ENCODE measurements around the gene ABHD17C. TPM values are rescaled to one million over a fixed set of nuclear protein-coding genes. Genes with fewer than 3 reads are reported as not detected.

The ABHD17C gene
- polyA plus RNA-seq, 1 donor: 5.0 TPM

DNA sequence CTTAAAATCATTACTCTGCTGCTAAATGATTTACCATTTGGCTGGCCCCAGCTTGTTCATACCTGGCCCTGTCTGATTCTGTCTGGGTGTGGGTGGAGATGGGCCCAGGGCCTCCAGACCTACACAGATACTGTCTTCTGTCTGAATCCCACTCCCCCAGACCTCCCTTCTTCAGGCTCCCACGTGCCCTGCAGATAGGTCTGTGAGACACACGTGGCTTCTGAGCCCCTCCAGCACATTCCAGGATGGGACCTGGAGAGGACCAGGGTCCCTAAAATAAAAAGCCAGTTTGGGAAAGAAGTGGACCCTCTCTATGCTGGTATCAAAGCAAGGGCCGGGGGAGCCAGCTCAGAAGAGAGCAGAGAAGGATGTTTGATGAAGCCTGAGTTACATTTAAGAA, 69.4 kb downstream of the ABHD17C start:
- DNase-seq (ENCODE audit: low read depth): no peak

GRCh38 chr15:80766275-80766674, 71.2 kb downstream of the ABHD17C start:
- DNase-seq (ENCODE audit: low read depth): no peak

DNA sequence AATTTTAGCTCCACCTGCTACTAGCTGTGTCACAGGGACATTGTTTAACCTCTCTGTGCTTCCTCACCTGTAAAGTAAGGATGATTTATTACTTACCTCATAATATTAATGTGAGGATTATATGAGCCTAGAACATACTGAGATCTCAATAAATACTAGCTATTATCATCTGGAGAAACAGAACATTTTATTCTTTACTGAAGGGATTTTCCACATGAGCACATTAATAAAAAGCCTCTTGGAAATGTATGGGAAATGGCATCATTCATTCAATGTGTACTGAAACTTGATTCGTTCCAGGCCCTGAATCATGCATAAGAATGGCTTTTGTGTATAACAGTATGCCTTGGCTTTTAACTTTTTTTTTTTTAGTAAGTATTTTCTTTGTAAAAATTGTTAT, 73.0 kb downstream of the ABHD17C start:
- DNase-seq (ENCODE audit: low read depth): no peak

GRCh38 chr15:80769153-80769828, 74.2 kb downstream of the ABHD17C start:
- DNase-seq (ENCODE audit: low read depth): no peak

GRCh38 chr15:80769829-80770705, 75.0 kb downstream of the ABHD17C start:
- no peak for DNase-seq (ENCODE audit: low read depth)

GRCh38 chr15:80773122-80773551, 78.0 kb downstream of the ABHD17C start:
- DNase-seq (ENCODE audit: low read depth): no peak

GRCh38 chr15:80773792-80774352, 78.8 kb downstream of the ABHD17C start:
- no peak for DNase-seq (ENCODE audit: low read depth)

DNA sequence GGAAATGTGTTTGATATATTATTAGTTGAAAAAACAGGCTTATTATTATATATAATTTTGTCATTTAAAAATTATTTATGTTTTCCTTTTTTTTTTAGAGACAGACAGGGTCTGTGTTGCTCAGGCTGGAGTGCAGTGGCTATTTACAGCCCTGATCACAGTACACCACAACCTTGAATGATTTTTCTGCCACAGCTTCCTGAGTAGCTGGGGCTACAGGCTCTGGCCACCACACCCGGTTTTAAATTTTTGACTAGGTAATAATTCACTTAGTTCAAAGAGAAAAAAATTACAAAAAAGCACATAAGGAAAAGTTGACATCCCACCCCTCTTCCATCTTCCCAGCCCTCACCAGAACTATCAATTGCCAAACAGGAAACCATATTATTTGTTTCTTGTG, 79.4 kb downstream of the ABHD17C start:
- DNase-seq (ENCODE audit: low read depth): no peak

DNA sequence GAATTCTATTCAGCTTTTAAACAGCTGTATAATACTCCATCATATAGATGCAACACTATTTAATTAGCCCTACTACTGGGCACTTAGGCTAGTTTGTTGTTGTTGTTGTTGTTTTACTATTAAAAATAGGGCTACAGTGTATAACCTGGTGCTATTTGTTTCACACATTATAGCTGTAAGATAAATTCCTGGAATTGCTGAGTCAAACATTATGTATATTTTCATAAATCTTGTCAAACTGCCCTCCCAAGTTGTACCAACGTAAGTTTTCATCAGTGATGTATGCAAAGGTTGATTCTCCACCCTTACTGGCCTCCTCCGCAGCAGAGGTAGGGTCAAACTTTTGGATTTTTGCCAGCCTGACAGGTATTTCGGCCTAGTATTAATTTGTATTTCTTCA, 80.2 kb downstream of the ABHD17C start:
- no peak for DNase-seq (ENCODE audit: low read depth)

DNA sequence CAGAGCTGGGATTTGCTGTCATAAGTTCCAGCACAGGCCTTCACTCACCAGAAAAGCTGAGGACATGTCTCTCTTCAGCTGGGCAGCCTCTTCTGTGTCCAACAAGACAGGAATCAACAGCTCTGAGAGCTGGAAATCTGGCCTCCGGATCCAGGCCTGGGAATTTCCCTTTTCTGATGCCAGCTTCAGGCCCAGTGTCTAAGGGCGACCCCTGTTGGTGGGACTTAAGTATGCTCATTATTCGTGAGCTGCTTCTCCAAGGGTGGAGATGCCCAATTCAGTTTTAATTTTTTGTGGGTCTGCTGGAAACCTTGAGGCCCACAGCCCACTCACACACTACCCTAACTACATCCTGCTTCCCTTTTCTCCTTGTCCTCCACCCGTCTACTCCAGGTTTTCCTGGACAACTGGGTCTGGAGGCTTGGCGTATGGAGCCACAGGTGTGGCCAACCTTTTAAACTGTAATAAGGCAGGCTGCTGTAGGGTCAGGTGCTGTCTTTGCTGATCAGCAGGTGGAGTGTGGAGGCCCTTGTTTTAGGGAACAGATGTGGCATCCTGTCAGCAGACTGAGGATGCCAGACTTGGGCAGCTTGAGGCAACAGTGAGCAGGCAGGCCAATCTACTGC, 81.4 kb downstream of the ABHD17C start:
- no peak for DNase-seq (ENCODE audit: low read depth)

GRCh38 chr15:80777137-80777536, 82.0 kb downstream of the ABHD17C start:
- no peak for DNase-seq (ENCODE audit: low read depth)

GRCh38 chr15:80777826-80778620, 82.9 kb downstream of the ABHD17C start:
- no peak for DNase-seq (ENCODE audit: low read depth)

DNA sequence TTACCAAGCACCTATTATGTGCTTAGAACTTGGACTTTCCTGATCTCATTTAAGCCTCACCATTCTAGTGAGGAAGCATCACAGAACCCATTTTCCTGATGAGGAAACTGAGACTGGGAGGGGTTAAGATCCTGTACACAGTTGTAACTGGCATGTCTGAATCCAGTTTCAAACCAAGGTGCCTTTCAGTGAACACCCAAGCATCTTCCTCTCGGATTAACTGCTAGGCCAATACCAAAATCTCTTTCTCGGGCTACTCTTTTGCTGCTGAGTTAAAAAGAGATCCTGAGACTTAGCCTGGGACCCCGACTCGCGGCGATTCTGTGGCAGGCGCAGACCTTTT, 83.5 kb downstream of the ABHD17C start:
- DNase-seq (ENCODE audit: low read depth): no peak

DNA sequence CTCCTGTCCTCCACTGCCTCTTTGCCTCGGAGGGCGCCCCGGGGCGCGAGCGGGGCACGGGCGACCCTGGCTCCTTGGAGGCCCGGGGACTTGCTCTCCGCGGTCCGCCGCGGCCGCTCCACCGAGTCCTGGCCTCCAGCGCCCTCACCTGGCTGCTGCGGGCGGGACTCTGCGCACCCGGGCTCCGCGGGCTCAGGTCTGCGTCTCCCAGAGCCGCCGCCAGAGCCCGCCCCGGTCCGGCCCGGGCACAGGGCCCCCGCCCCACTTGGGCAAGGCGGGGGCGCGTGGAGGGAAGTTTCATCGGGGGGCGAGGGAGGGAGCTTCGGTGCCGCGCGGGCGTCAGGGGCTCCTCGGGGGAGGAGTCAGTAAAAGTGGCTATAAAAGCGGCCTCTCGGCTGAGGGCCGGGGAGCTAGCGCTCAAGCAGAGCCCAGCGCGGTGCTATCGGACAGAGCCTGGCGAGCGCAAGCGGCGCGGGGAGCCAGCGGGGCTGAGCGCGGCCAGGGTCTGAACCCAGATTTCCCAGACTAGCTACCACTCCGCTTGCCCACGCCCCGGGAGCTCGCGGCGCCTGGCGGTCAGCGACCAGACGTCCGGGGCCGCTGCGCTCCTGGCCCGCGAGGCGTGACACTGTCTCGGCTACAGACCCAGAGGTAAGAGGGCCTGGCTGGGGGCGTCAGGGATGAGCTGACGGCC, 84.0 kb downstream of the ABHD17C start, which contains the start of gene CEMIP:
Gene CEMIP, plus strand, starts transcription at position 407 of the 694 bp plus-strand sequence. CDS start 94,510 bp downstream, outside the sequence.
- DNase-seq (ENCODE audit: low read depth): no peak

DNA sequence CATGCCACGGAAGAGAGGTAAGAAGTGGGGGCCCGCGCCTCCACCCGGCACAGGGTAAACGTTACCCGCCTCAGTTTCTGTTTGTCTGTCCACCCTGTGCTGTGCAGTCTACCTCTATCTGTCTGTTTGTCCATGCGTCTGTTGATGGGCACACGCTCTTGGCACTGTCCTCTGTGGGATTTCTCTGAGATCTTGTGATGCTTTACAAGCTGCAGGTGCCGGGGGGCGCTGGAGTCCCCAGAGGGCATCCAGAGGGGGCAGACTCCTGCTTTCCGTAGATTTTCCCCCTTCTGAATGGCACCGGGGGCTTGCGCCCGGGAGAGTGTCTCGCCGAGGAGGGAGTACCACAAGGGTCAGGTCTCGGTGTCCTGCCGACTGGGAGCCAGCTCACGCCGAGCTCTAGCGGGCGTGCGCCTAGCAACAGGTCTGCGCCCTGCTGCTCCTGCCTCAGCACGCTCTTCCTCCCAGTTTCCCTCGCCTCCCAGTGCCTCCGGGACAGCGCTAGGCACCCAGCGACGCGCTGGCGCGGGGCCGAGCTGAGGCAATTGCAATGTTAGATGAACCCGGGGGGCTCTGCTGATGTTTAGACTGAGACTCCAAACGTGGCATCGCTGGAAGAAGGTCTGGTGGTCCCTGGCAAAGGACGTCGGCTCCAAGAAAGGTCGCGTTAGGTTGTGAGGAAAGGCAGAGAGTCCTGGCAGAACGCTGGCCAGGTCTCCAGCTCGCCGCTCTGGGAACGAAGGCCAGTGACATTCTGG, 84.7 kb downstream of the ABHD17C start:
- DNase-seq (ENCODE audit: low read depth): no peak

GRCh38 chr15:80780416-80781221, 85.5 kb downstream of the ABHD17C start:
- no peak for DNase-seq (ENCODE audit: low read depth)

DNA sequence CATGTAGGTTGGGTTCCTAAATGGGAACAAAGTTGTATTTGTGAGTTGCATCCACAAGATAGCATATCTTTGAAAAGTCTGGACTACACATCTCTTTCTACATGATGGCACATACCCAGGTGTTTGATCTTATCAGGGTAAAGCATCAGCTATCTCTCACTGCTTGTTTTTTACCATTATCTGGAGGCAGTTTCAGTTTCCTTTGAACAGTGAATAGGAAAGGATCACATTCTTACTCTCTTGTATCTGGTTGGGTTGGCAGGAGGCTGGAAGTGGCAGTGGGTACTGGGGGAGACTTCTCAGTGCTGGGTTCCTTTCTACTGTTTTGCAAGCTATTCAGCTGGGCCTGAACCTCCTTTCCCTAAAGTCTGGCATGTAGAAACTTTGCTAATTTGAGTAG, 88.2 kb downstream of the ABHD17C start:
- no peak for DNase-seq (ENCODE audit: low read depth)

DNA sequence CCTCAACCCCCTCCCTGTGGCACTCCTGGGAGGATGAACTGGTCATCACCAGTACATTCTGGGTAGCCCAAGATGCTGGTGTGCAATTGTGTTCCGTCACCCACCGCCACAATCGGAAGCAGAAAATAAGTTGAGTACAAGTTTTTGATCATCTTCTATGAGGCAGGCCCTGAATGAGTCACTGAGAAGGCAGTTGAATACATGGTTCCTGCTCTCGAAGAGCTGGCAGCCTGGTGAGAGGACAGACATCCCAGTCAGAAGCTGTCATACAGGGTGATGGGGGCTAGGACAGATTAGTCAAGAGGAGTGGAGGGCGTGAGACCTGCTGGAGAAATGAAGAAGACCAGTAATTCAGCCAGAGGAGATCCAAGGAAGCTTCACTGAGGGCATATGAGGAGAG, 90.2 kb downstream of the ABHD17C start:
- no peak for DNase-seq (ENCODE audit: low read depth)

GRCh38 chr15:80785811-80786354, 90.8 kb downstream of the ABHD17C start:
- no peak for DNase-seq (ENCODE audit: low read depth)
